SK-MEL-5 (cell line): ENCODE results near the gene CFAP157. TPM values are rescaled to one million over a fixed set of nuclear protein-coding genes. Genes with fewer than 3 reads are reported as not detected.

Experiments used
- DNase-seq: peaks from one replicate; pipeline ENCODE4 v3.0.0-alpha.2; 2016; ENCODE audit warnings: low read depth, low spot score
- in situ Hi-C: cut with HindIII; loops from 2 replicates; pipeline ENCODE4 v1.10.0; 2016; ENCODE audit warnings: low sequenced_read_pairs, high pct_unique_total_duplicates, low pct_unique_long_range_greater_than_20kb
- polyA plus RNA-seq, 2 experiments: library from polyadenylated mRNA; depleted of rRNA; stranded (reverse); fragments of >200 nt; gene quantifications; 2 replicates each; pipeline ENCODE4 v1.2.3, GENCODE V29; 2015
- total RNA-seq: library from RNA; depleted of rRNA; stranded (reverse); fragments of >200 nt; shearing (Covaris generic); gene quantifications from 2 replicates; pipeline ENCODE4 v1.2.3, GENCODE V29; 2014; rRNA removed

The CFAP157 gene
- 0.11 TPM in 2 replicates for total RNA-seq
- polyA plus RNA-seq (2015; cell fraction: cytosol; rRNA removed): 0.06 TPM in 1 of 2 replicates, not detected in the other
- 0.19 and 0.94 TPM in 2 replicates for polyA plus RNA-seq (2015; cell fraction: nucleus; rRNA removed)

GRCh38 chr9:127706836-127707241 lies at the start of gene CFAP157:
Gene CFAP157 (plus strand): TSS chr9:127706988. CDS start chr9:127707032, 44 bp downstream.
- in situ Hi-C loops: no loop called here
- DNase-seq: peak; percentile 47

- no peak for DNase-seq
- in situ Hi-C loops: no loop called here
Measured at GRCh38 chr9:127658428-127658827, 48.4 kb upstream of the CFAP157 start.

- in situ Hi-C loops: no loop called here
- DNase-seq: peak; percentile 38
Measured at GRCh38 chr9:127660886-127661741, 45.7 kb upstream of the CFAP157 start.

GRCh38 chr9:127662617-127663016 lies 44.2 kb upstream of the CFAP157 start:
- DNase-seq: no peak
- in situ Hi-C loops: no loop called here

GRCh38 chr9:127664324-127664677 lies 42.5 kb upstream of the CFAP157 start:
- no peak for DNase-seq
- in situ Hi-C loops: no loop called here

GRCh38 chr9:127664678-127665507 lies 41.9 kb upstream of the CFAP157 start:
- DNase-seq: no peak
- in situ Hi-C loops: no loop called here

GRCh38 chr9:127667127-127667844 lies 39.5 kb upstream of the CFAP157 start:
- DNase-seq: no peak
- in situ Hi-C loops: no loop called here

GRCh38 chr9:127667906-127668305 lies 38.9 kb upstream of the CFAP157 start:
- in situ Hi-C loops: no loop called here
- DNase-seq: no peak

GRCh38 chr9:127673234-127673633 lies 33.6 kb upstream of the CFAP157 start:
- DNase-seq: no peak
- in situ Hi-C loops: no loop called here

- in situ Hi-C loops: no loop called here
- no peak for DNase-seq
Measured at GRCh38 chr9:127676638-127677037, 30.1 kb upstream of the CFAP157 start.

- DNase-seq: no peak
- in situ Hi-C loops: no loop called here
Measured at GRCh38 chr9:127679506-127679905, 27.3 kb upstream of the CFAP157 start.

GRCh38 chr9:127680226-127680625 lies 26.6 kb upstream of the CFAP157 start:
- DNase-seq: no peak
- in situ Hi-C loops: no loop called here

GRCh38 chr9:127680846-127681245 lies 25.9 kb upstream of the CFAP157 start:
- in situ Hi-C loops: no loop called here
- no peak for DNase-seq

GRCh38 chr9:127682351-127683136 lies 24.2 kb upstream of the CFAP157 start:
- in situ Hi-C loops: no loop called here
- DNase-seq: no peak

- in situ Hi-C loops: no loop called here
- no peak for DNase-seq
Measured at GRCh38 chr9:127683723-127684122, 23.1 kb upstream of the CFAP157 start.

GRCh38 chr9:127684576-127684975 lies 22.2 kb upstream of the CFAP157 start:
- no peak for DNase-seq
- in situ Hi-C loops: no loop called here
